Naive thymus-derived CD4-positive, alpha-beta T cell (primary cell): ENCODE data around the gene UBQLN4. TPM values are rescaled to one million over a fixed set of nuclear protein-coding genes. Genes with fewer than 3 reads are reported as not detected.

Experiments
- ATAC-seq: fragments of 150-1000 bp; cut with Tn5 transposase; 2 replicates; pipeline ENCODE4 v1.10.0; 2021; ENCODE audit warnings: mild to moderate bottlenecking, moderate library complexity
- CTCF ChIA-PET: fragments of 350-600 bp; sonication (Branson Sonifier 250); formaldehyde crosslinking; loops from one replicate; lab custom pipeline; 2021; ENCODE audit warnings: antibody characterized with exemption; lab: Charles Lee
- POLR2A ChIA-PET: fragments of 350-600 bp; sonication (Branson Sonifier 250); formaldehyde crosslinking; loops from one replicate; lab custom pipeline; 2021; ENCODE audit warnings: antibody characterized with exemption, inconsistent platforms; lab: Charles Lee
- DNase-seq, 9 donors: peaks; one replicate each; pipeline versions ENCODE4 v3.0.0 to v3.0.0-alpha.2; 2020 to 2022; ENCODE audit warnings: mixed read lengths in 1 of 9
- H3K27ac ChIP-seq: one replicate; pipeline ENCODE4 v1.7.0; 2013; ENCODE audit warnings: mild to moderate bottlenecking, low read depth, low read length, moderate library complexity
- H3K27me3 ChIP-seq, 2 donors: one replicate each; pipeline ENCODE4 v1.7.0; 2013; ENCODE audit warnings: low read length in 2 of 2, mild to moderate bottlenecking in 2 of 2, moderate library complexity in 2 of 2; ENCODE audit not compliant: control insufficient read depth in 2 of 2, insufficient read depth in 2 of 2
- H3K36me3 ChIP-seq, 3 experiments: 1 replicate in 2 of 3; 2 replicates in 1 of 3; pipeline ENCODE4 v1.7.0; 2013; ENCODE audit warnings: low read length in 3 of 3, mild to moderate bottlenecking in 3 of 3, moderate library complexity in 1 of 3; ENCODE audit not compliant: insufficient read depth in 3 of 3, control insufficient read depth in 2 of 3
- H3K4me1 ChIP-seq, 2 donors: one replicate each; pipeline ENCODE4 v1.7.0; 2013; ENCODE audit warnings: low read length in 2 of 2, mild to moderate bottlenecking in 2 of 2, moderate library complexity in 1 of 2; ENCODE audit not compliant: control insufficient read depth in 2 of 2, insufficient read depth in 2 of 2
- H3K4me3 ChIP-seq: 2 replicates; pipeline ENCODE4 v1.7.0; 2013; ENCODE audit warnings: mild to moderate bottlenecking, low read length
- H3K9me3 ChIP-seq, 3 experiments: 1 replicate in 2 of 3; 2 replicates in 1 of 3; pipeline ENCODE4 v1.7.0; 2013; ENCODE audit warnings: low read length in 3 of 3; ENCODE audit not compliant: control insufficient read depth in 2 of 3
- H3K27ac Mint-ChIP-seq, 9 donors: one replicate each; pipeline ENCODE4 v1.8.0; 2020 to 2022; ENCODE audit warnings: mixed read lengths in 9 of 9, mild to moderate bottlenecking in 8 of 9, moderate library complexity in 5 of 9, inconsistent platforms in 2 of 9
- H3K27me3 Mint-ChIP-seq, 5 donors: one replicate each; pipeline ENCODE4 v1.8.0; 2021 to 2022; ENCODE audit warnings: mixed read lengths in 5 of 5, mild to moderate bottlenecking in 1 of 5
- H3K36me3 Mint-ChIP-seq, 5 donors: one replicate each; pipeline ENCODE4 v1.8.0; 2020 to 2022; ENCODE audit warnings: mixed read lengths in 5 of 5, mild to moderate bottlenecking in 3 of 5, inconsistent platforms in 1 of 5
- H3K4me1 Mint-ChIP-seq, 7 donors: one replicate each; pipeline ENCODE4 v1.8.0; 2020 to 2022; ENCODE audit warnings: mixed read lengths in 7 of 7, mild to moderate bottlenecking in 3 of 7, inconsistent platforms in 1 of 7
- H3K4me3 Mint-ChIP-seq, 10 donors: one replicate each; pipeline ENCODE4 v1.8.0; 2020 to 2022; ENCODE audit warnings: mild to moderate bottlenecking in 10 of 10, mixed read lengths in 10 of 10, moderate library complexity in 6 of 10, inconsistent platforms in 2 of 10
- H3K9me3 Mint-ChIP-seq, 11 donors: one replicate each; pipeline ENCODE4 v1.8.0; 2020 to 2022; ENCODE audit warnings: mixed read lengths in 11 of 11, mild to moderate bottlenecking in 4 of 11, inconsistent platforms in 1 of 11, moderate library complexity in 1 of 11
- intact Hi-C, 2 donors: fragments of 100-400 bp; cut with micrococcal nuclease; formaldehyde crosslinking; loops; one replicate each; pipeline ENCODE4 v1.15.1; 2023
- polyA plus RNA-seq, 2 donors: library from polyadenylated mRNA; unstranded; fragments of 300-500 nt; fragmentation: Illumina TruSeq; gene quantifications; one replicate each; pipeline ENCODE4 v1.2.3, GENCODE V29; 2021
- total RNA-seq, 6 experiments: library from RNA in 5 of 6; stranded (reverse) in 5 of 6; gene quantifications; 1 replicate in 5 of 6; 2 replicates in 1 of 6; pipeline ENCODE4 v1.2.3 and lab custom pipeline; 2021 to 2026

Gene UBQLN4
- total and polyA plus RNA-seq, 7 experiments from 2014 or later: 6.7 to 37.6 (median 18.6) TPM

GRCh38 chr1:156082309-156083091 lies 28.9 kb upstream of the UBQLN4 start, which contains the start of gene MEX3A:
TSS of gene MEX3A (minus strand) at chr1:156082465. CDS start at chr1:156081998, 467 bp downstream.
- intact Hi-C loops: loop anchor here in 1 of 2 donors (1.0 kb wide), 2 partner anchors 28 to 256 kb away; partner anchors contain the start of genes CCT3, LAMTOR2 and TSACC
- Histone ChIP-seq H3K27me3 (peaks cover 3 to 9% of the 10 kb centered on the region in 2 donors), H3K27ac (peak within 1 kb of the TSS; percentile 15), H3K4me3 (peak within 1 kb of the TSS; percentile 83), H3K9me3 (no peaks in the 10 kb centered on the region), H3K4me1 (peaks cover 3 to 5% of the 10 kb centered on the region in 2 donors), H3K36me3 (no peaks in the 10 kb centered on the region)
- POLR2A ChIA-PET: interaction anchor here (0.7 kb wide), 1 partner anchor 148 kb away, joined by 3 read pairs; no protein-coding TSS in a partner anchor
- CTCF ChIA-PET: no interaction called here
- peaks cover 0 to 17% (median 6%) of the 10 kb centered on the region in 7 donors for H3K4me1 Mint-ChIP-seq
- DNase-seq (peak; percentile 35 to 70 (median 52)), ATAC-seq (peak; percentile 90)
- H3K27me3 Mint-ChIP-seq: peaks cover 26 to 89% (median 29%) of the 10 kb centered on the region in 5 donors
- peak within 1 kb of the TSS; percentile 73 to 91 (median 85) for H3K4me3 Mint-ChIP-seq
- H3K36me3 Mint-ChIP-seq: no peaks in the 10 kb centered on the region
- H3K27ac Mint-ChIP-seq: peak within 1 kb of the TSS in 4 of 9 donors; percentile 8 to 54 (median 31)
- peaks cover 0 to 2% (median 0%) of the 10 kb centered on the region in 11 donors for H3K9me3 Mint-ChIP-seq

GRCh38 chr1:156081917-156082308 lies 28.3 kb upstream of the UBQLN4 start:
- peaks cover 3 to 5% of the 10 kb centered on the region in 2 donors for H3K4me1 ChIP-seq
- peak overlapping the region in 1 of 9 donors; percentile 54 for H3K27ac Mint-ChIP-seq
- no peaks in the 10 kb centered on the region for H3K9me3 ChIP-seq
- DNase-seq (no peak), ATAC-seq (no peak)
- peak overlapping the region; percentile 64 to 91 (median 85) for H3K4me3 Mint-ChIP-seq
- no peak overlapping the region for H3K27ac ChIP-seq
- POLR2A ChIA-PET: no interaction called here
- no peaks in the 10 kb centered on the region for H3K36me3 ChIP-seq
- H3K27me3 ChIP-seq: peaks cover 3 to 9% of the 10 kb centered on the region in 2 donors
- H3K4me3 ChIP-seq: peak overlapping the region; percentile 83
- H3K4me1 Mint-ChIP-seq: peaks cover 0 to 17% (median 6%) of the 10 kb centered on the region in 7 donors
- intact Hi-C loops: loop anchor here in 1 of 2 donors (1.0 kb wide), 2 partner anchors 28 to 256 kb away; partner anchors contain the start of genes CCT3, LAMTOR2 and TSACC
- peaks cover 0 to 2% (median 0%) of the 10 kb centered on the region in 11 donors for H3K9me3 Mint-ChIP-seq
- CTCF ChIA-PET: no interaction called here
- H3K36me3 Mint-ChIP-seq: no peaks in the 10 kb centered on the region
- H3K27me3 Mint-ChIP-seq: peaks cover 23 to 83% (median 26%) of the 10 kb centered on the region in 5 donors

GRCh38 chr1:156081180-156081916 lies 27.8 kb upstream of the UBQLN4 start:
- Mint-ChIP-seq H3K36me3 (no peaks in the 10 kb centered on the region), H3K27ac (peak overlapping the region in 1 of 9 donors; percentile 54), H3K27me3 (peaks cover 18 to 77% (median 23%) of the 10 kb centered on the region in 5 donors), H3K9me3 (peaks cover 0 to 2% (median 0%) of the 10 kb centered on the region in 11 donors), H3K4me3 (peak overlapping the region; percentile 64 to 91 (median 85)), H3K4me1 (peaks cover 0 to 17% (median 6%) of the 10 kb centered on the region in 7 donors)
- ATAC-seq (no peak), DNase-seq (no peak)
- peaks cover 3 to 9% of the 10 kb centered on the region in 2 donors for H3K27me3 ChIP-seq
- no peaks in the 10 kb centered on the region for H3K36me3 ChIP-seq
- H3K4me3 ChIP-seq: peak overlapping the region; percentile 83
- H3K9me3 ChIP-seq: no peaks in the 10 kb centered on the region
- ChIA-PET CTCF (no interaction called here), POLR2A (no interaction called here)
- H3K27ac ChIP-seq: no peak overlapping the region
- intact Hi-C loops: no loop called here
- peaks cover 3 to 5% of the 10 kb centered on the region in 2 donors for H3K4me1 ChIP-seq

- CTCF ChIA-PET: no interaction called here
- intact Hi-C loops: no loop called here
- no peak for DNase-seq
- H3K36me3 ChIP-seq: no peaks in the 10 kb centered on the region
- H3K9me3 Mint-ChIP-seq: peaks cover 0 to 2% (median 0%) of the 10 kb centered on the region in 11 donors
- no peak overlapping the region for H3K27ac ChIP-seq
- H3K9me3 ChIP-seq: no peaks in the 10 kb centered on the region
- no peak overlapping the region for H3K27ac Mint-ChIP-seq
- H3K4me1 Mint-ChIP-seq: peaks cover 0 to 17% (median 6%) of the 10 kb centered on the region in 7 donors
- peaks cover 3 to 9% of the 10 kb centered on the region in 2 donors for H3K27me3 ChIP-seq
- no peaks in the 10 kb centered on the region for H3K36me3 Mint-ChIP-seq
- H3K4me1 ChIP-seq: peaks cover 3 to 5% of the 10 kb centered on the region in 2 donors
- H3K4me3 ChIP-seq: no peak overlapping the region
- ATAC-seq: no peak
- H3K27me3 Mint-ChIP-seq: peaks cover 15 to 72% (median 20%) of the 10 kb centered on the region in 5 donors
- H3K4me3 Mint-ChIP-seq: peak overlapping the region in 6 of 10 donors; percentile 47 to 91 (median 64)
- POLR2A ChIA-PET: no interaction called here
Measured at GRCh38 chr1:156080863-156081179, 27.2 kb upstream of the UBQLN4 start.

GRCh38 chr1:156080241-156080862 lies 26.8 kb upstream of the UBQLN4 start:
- Mint-ChIP-seq H3K4me1 (peaks cover 0 to 21% (median 6%) of the 10 kb centered on the region in 7 donors), H3K27me3 (peaks cover 11 to 71% (median 23%) of the 10 kb centered on the region in 5 donors), H3K36me3 (no peaks in the 10 kb centered on the region), H3K9me3 (peaks cover 0 to 2% (median 0%) of the 10 kb centered on the region in 11 donors), H3K4me3 (peak overlapping the region in 4 of 10 donors; percentile 30 to 75 (median 54)), H3K27ac (no peak overlapping the region)
- ChIA-PET POLR2A (no interaction called here), CTCF (no interaction called here)
- Histone ChIP-seq H3K27ac (no peak overlapping the region), H3K4me3 (no peak overlapping the region), H3K4me1 (peaks cover 3 to 5% of the 10 kb centered on the region in 2 donors), H3K27me3 (peaks cover 3 to 7% of the 10 kb centered on the region in 2 donors), H3K9me3 (no peaks in the 10 kb centered on the region), H3K36me3 (no peaks in the 10 kb centered on the region)
- no peak for ATAC-seq
- DNase-seq: no peak
- intact Hi-C loops: no loop called here

GRCh38 chr1:156079762-156080161 lies 26.2 kb upstream of the UBQLN4 start:
- no peak overlapping the region for H3K4me3 ChIP-seq
- Mint-ChIP-seq H3K27ac (peak overlapping the region in 1 of 9 donors; percentile 15), H3K4me1 (peaks cover 0 to 24% (median 6%) of the 10 kb centered on the region in 7 donors), H3K27me3 (peaks cover 9 to 68% (median 18%) of the 10 kb centered on the region in 5 donors), H3K9me3 (peaks cover 0 to 2% (median 0%) of the 10 kb centered on the region in 11 donors), H3K36me3 (no peaks in the 10 kb centered on the region), H3K4me3 (peak overlapping the region in 7 of 10 donors; percentile 3 to 30 (median 12))
- no peak for DNase-seq
- peaks cover 2 to 3% of the 10 kb centered on the region in 2 donors for H3K27me3 ChIP-seq
- CTCF ChIA-PET: no interaction called here
- H3K4me1 ChIP-seq: peaks cover 3 to 5% of the 10 kb centered on the region in 2 donors
- intact Hi-C loops: no loop called here
- ATAC-seq: no peak
- H3K36me3 ChIP-seq: no peaks in the 10 kb centered on the region
- H3K9me3 ChIP-seq: no peaks in the 10 kb centered on the region
- POLR2A ChIA-PET: no interaction called here
- H3K27ac ChIP-seq: no peak overlapping the region
